ENCODE data around the gene NXF1.

NXF1 gene

DNA sequence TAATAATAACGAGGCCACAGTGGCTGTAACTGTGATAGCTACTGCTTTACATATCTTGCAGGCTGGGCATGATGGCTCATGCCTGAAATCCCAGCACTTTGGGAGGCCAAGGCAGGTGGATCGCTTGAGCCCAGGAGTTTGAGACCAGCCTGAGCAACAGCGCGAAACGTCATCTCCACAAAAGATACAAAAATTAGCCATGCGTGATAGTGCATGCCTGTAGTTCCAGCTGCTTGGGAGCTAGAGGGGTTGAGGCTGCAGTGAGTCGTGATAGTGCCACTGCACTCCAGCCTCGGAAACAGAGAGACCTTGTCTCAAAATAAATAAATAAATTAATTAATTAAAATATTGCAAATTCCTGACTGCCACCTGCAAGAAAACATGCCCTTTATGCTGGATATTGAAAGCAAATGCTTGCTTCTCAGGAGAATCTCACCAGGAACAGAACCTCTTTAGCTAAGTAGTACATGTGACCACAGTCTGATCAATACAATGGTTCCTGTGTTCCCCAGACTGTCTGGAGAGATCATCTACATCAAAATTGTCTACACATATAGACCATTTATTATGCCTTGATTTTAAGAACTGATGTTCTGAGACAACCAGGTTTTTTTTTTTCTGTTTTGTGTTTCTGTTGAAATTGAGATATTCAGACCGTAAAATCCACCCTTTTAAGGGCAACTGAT lies 57.6 kb downstream of the NXF1 start:
- Histone ChIP-seq H3K4me2 (ENCODE audit: low read depth, low read length, poor library complexity, severe bottlenecking) (no peak overlapping the region), H2AFZ (ENCODE audit: low read length) (no peak overlapping the region), H3K79me2 (ENCODE audit: insufficient read depth, low read length) (peaks cover 11% of the 10 kb centered on the region; the same call in 1 of the 2 replicates), H3K9me2 (replicated peaks; ENCODE audit: low read depth, low read length) (no peaks in the 10 kb centered on the region), H3K9me3 (ENCODE audit: insufficient read depth, low read depth, low read length) (no peaks in the 10 kb centered on the region), H3K36me3 (ENCODE audit: insufficient read depth, low read length) (no peaks in the 10 kb centered on the region), H3K9ac (ENCODE audit: low read depth, low read length, poor library complexity, severe bottlenecking) (no peak overlapping the region), H3K27me3 (ENCODE audit: insufficient read depth, low read length, poor library complexity, severe bottlenecking) (no peaks in the 10 kb centered on the region), H3K4me3 (ENCODE audit: low read length, poor library complexity, severe bottlenecking) (no peak overlapping the region), H3K4me1 (ENCODE audit: insufficient read depth, low read length, poor library complexity, severe bottlenecking) (peaks cover 8% of the 10 kb centered on the region), H3F3A (ENCODE audit: low read depth) (no peaks in the 10 kb centered on the region), H4K20me1 (ENCODE audit: insufficient read depth, low read length, poor library complexity, severe bottlenecking) (no peaks in the 10 kb centered on the region)
- TF ChIP-seq, protein P1, sequence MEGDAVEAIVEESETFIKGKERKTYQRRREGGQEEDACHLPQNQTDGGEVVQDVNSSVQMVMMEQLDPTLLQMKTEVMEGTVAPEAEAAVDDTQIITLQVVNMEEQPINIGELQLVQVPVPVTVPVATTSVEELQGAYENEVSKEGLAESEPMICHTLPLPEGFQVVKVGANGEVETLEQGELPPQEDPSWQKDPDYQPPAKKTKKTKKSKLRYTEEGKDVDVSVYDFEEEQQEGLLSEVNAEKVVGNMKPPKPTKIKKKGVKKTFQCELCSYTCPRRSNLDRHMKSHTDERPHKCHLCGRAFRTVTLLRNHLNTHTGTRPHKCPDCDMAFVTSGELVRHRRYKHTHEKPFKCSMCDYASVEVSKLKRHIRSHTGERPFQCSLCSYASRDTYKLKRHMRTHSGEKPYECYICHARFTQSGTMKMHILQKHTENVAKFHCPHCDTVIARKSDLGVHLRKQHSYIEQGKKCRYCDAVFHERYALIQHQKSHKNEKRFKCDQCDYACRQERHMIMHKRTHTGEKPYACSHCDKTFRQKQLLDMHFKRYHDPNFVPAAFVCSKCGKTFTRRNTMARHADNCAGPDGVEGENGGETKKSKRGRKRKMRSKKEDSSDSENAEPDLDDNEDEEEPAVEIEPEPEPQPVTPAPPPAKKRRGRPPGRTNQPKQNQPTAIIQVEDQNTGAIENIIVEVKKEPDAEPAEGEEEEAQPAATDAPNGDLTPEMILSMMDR (conservative IDR thresholded peaks at IDR 0.05; ENCODE audit: low read length) = no peak
- TF ChIP-seq EZH2phosphoT487 (IDR thresholded peaks at IDR 0.05; ENCODE audit: borderline replicate concordance) = no peak

All from Loucy (cell line).